GM12878 (cell line): Measurements from ENCODE around the gene MED13L. TPM values are rescaled to one million over a fixed set of nuclear protein-coding genes. Genes with fewer than 3 reads are reported as not detected.

Experiments
- ATAC-seq: fragments of 200-7000 bp; cut with Tn5 transposase; 3 replicates; pipeline ENCODE4 v1.9.1; 2020; ENCODE audit warnings: mild to moderate bottlenecking, moderate library complexity
- BruUV-seq: library from RNA; stranded (reverse); fragments of 400-500 nt; replicated peaks from 2 replicates; lab custom pipeline; 2021; lab: Mats Ljungman, UMichigan
- CTCF ChIA-PET: fragments of 300-600 bp; sonication (Branson Sonifier 250); formaldehyde crosslinking; extraction: SDS; loops from one replicate; lab custom pipeline; 2021; ENCODE audit warnings: inconsistent platforms; lab: Yijun Ruan, JAX
- POLR2A ChIA-PET: fragments of 350-600 bp; formaldehyde crosslinking; extraction: SDS; loops from one replicate; lab custom pipeline; 2021; ENCODE audit warnings: inconsistent platforms; lab: Charles Lee
- RAD21 ChIA-PET: fragments of 300-600 bp; sonication (Branson Sonifier 250); formaldehyde crosslinking; loops from one replicate; lab custom pipeline; 2023; ENCODE audit warnings: antibody characterized with exemption; ENCODE audit not compliant: unreplicated experiment; lab: Charles Lee
- SMC1A ChIA-PET: fragments of 300-600 bp; sonication (Branson Sonifier 250); formaldehyde crosslinking; loops from one replicate; lab custom pipeline; 2023; ENCODE audit not compliant: unreplicated experiment, uncharacterized antibody; lab: Charles Lee
- DNase-seq: peaks from one replicate; pipeline ENCODE4 v3.0.0-alpha.2; 2011; ENCODE audit warnings: low read depth, low spot score
- FAIRE-seq: peaks from 3 replicates; lab custom pipeline; 2011; peaks lifted over from hg19 to GRCh38; lab: Jason Lieb, UNC
- H2AFZ ChIP-seq: 2 replicates; pipeline ENCODE4 v1.6.0; 2011; ENCODE audit warnings: low read depth, low read length, control low read depth; ENCODE audit not compliant: control insufficient read depth
- H3K27ac ChIP-seq: 2 replicates; pipeline ENCODE4 v1.5.1; 2011; ENCODE audit warnings: control low read depth; ENCODE audit not compliant: control insufficient read depth, insufficient read depth
- H3K27me3 ChIP-seq, 2 experiments: replicated peaks in 1 of 2; 2 replicates each; pipeline versions ENCODE4 v1.6.0 to v1.6.1; 2011; ENCODE audit warnings: low read length in 1 of 2; ENCODE audit not compliant: control insufficient read depth in 2 of 2, insufficient read depth in 2 of 2
- H3K36me3 ChIP-seq, 2 experiments: 2 replicates each; pipeline ENCODE4 v1.5.1; 2011; ENCODE audit warnings: low read length in 1 of 2; ENCODE audit not compliant: control insufficient read depth in 2 of 2, insufficient read depth in 2 of 2
- H3K4me1 ChIP-seq: 2 replicates; pipeline ENCODE4 v1.6.1; 2011; ENCODE audit warnings: mild to moderate bottlenecking, low read length, moderate library complexity, mixed read lengths; ENCODE audit not compliant: control insufficient read depth, insufficient read depth
- H3K4me2 ChIP-seq: 2 replicates; pipeline ENCODE4 v1.6.0; 2011; ENCODE audit warnings: control low read depth; ENCODE audit not compliant: control insufficient read depth, insufficient read depth
- H3K4me3 ChIP-seq: fragments of 200-600 bp; sonication (generic); 2 replicates; pipeline ENCODE4 v1.5.1; 2016
- H3K79me2 ChIP-seq: 2 replicates; pipeline ENCODE4 v1.6.0; 2011; ENCODE audit warnings: low read length; ENCODE audit not compliant: control insufficient read depth, insufficient read depth
- H3K9ac ChIP-seq: 2 replicates; pipeline ENCODE4 v1.8.0; 2011; ENCODE audit warnings: low read length, control low read depth, mixed read lengths; ENCODE audit not compliant: control insufficient read depth, insufficient read depth
- H3K9me3 ChIP-seq: replicated peaks from 3 replicates; pipeline ENCODE4 v1.5.1; 2011; ENCODE audit warnings: mild to moderate bottlenecking, low read length; ENCODE audit not compliant: control insufficient read depth, insufficient read depth
- H4K20me1 ChIP-seq: 2 replicates; pipeline ENCODE4 v1.6.0; 2011; ENCODE audit not compliant: control insufficient read depth, insufficient read depth
- ESRRA ChIP-seq: IDR thresholded peaks from 2 replicates; pipeline ENCODE4 v1.6.1; 2012; ENCODE audit warnings: mild to moderate bottlenecking, low read length, improper control_type of control experiment
- EZH2 ChIP-seq: IDR thresholded peaks from 2 replicates; pipeline ENCODE4 v1.6.1; 2012; ENCODE audit warnings: low read depth, mild to moderate bottlenecking, control low read depth, inconsistent platforms, low read length, borderline replicate concordance; ENCODE audit not compliant: control insufficient read depth
- FOS ChIP-seq: IDR thresholded peaks from 3 replicates; pipeline ENCODE4 v1.6.1; 2011; ENCODE audit warnings: borderline replicate concordance; ENCODE audit not compliant: insufficient read length; ENCODE audit errors: extremely low read depth
- IKZF1 ChIP-seq: fragments of 450-650 bp; conservative IDR thresholded peaks from 2 replicates; pipeline ENCODE4 v1.6.1; 2017; ENCODE audit warnings: antibody characterized with exemption, mild to moderate bottlenecking
- KDM1A ChIP-seq: fragments of 200-600 bp; sonication (generic); IDR thresholded peaks from 2 replicates; pipeline ENCODE4 v1.6.1; 2016; ENCODE audit warnings: borderline replicate concordance
- MTA2 ChIP-seq: fragments of 450-650 bp; IDR thresholded peaks from 2 replicates; pipeline ENCODE4 v1.6.1; 2016; ENCODE audit warnings: low read depth, mild to moderate bottlenecking, moderate library complexity
- NR2C2 ChIP-seq: IDR thresholded peaks from 2 replicates; pipeline ENCODE4 v1.6.1; 2011; ENCODE audit warnings: borderline replicate concordance, low read depth; ENCODE audit not compliant: control insufficient read depth, insufficient read length
- NRF1 ChIP-seq: conservative IDR thresholded peaks from 2 replicates; pipeline ENCODE4 v1.6.1; 2011; ENCODE audit warnings: mild to moderate bottlenecking, low read depth, low read length, improper control_type of control experiment
- SPI1 ChIP-seq: IDR thresholded peaks from 2 replicates; pipeline ENCODE4 v1.6.1; 2011; ENCODE audit warnings: low read depth, mild to moderate bottlenecking, low read length, moderate library complexity, borderline replicate concordance; ENCODE audit not compliant: insufficient read depth
- TARDBP ChIP-seq: IDR thresholded peaks from 2 replicates; pipeline ENCODE4 v1.6.1; 2016; ENCODE audit warnings: borderline replicate concordance
- USF2 ChIP-seq: IDR thresholded peaks from 2 replicates; pipeline ENCODE4 v1.6.1; 2011; ENCODE audit warnings: low read depth, low read length, improper control_type of control experiment, borderline replicate concordance
- ZNF217 ChIP-seq: fragments of 450-650 bp; IDR thresholded peaks from 2 replicates; pipeline ENCODE4 v1.6.1; 2017; ENCODE audit warnings: antibody characterized with exemption, mild to moderate bottlenecking
- WGBS: methylation state at CpG from one replicate; pipeline ENCODE4 v1.1.6; 2016; ENCODE audit warnings: low lambda C conversion rate; ENCODE audit not compliant: insufficient replicate concordance, insufficient coverage; ENCODE audit errors: missing lambda C conversion rate; 5-methylcytosine and 5-hydroxymethylcytosine counted together
- in situ Hi-C: fragments of 300-500 bp; cut with MboI; formaldehyde crosslinking; loops from 9 replicates; pipeline ENCODE4 v1.14.3; 2018; ENCODE audit warnings: mixed read lengths
- intact Hi-C: fragments of 100-400 bp; cut with micrococcal nuclease; formaldehyde crosslinking; loops from one replicate; pipeline ENCODE4 v1.14.2; 2022; ENCODE audit not compliant: unreplicated experiment
- polyA plus RNA-seq, 11 experiments: library from polyadenylated mRNA; depleted of rRNA in 4 of 11; unstranded in 6 of 11; stranded (reverse) in 5 of 11; fragments of >200 nt; fragmentation: Nextera tagmentation in 4 of 11; fragmentation: Illumina TruSeq in 1 of 11; extraction: Ambion mirVana in 4 of 11; extraction: Trizol in 1 of 11; gene quantifications; 1 replicate in 1 of 11; 2 replicates in 10 of 11; pipeline versions ENCODE4 v1.2.1 to v1.2.3, GENCODE V29; 2011 to 2016; ENCODE audit warnings: inconsistent platforms in 2 of 11, missing spikeins in 2 of 11, low read depth in 1 of 11
- total RNA-seq, 4 experiments: library from RNA; depleted of rRNA in 3 of 4; stranded (reverse); fragments of >200 nt in 3 of 4; fragmentation: Illumina TruSeq in 1 of 4; extraction: Trizol in 1 of 4; gene quantifications; 2 replicates each; pipeline versions ENCODE4 v1.2.1 to v1.2.3, GENCODE V29; 2013 to 2021
- TF ChIP-seq, protein P1 (sequence below): fragments of 450-650 bp; IDR thresholded peaks from 2 replicates; pipeline ENCODE4 v1.6.1; 2016; ENCODE audit warnings: mild to moderate bottlenecking

The MED13L gene
- total and polyA plus RNA-seq, 10 of the 15 experiments (the other 5 are each of a cell fraction or from before 2014, with no cell fraction given): 3.7 to 30.1 (median 9.1) TPM

- TF ChIP-seq ZNF217: no peak
- no peak for TF ChIP-seq KDM1A
- TF ChIP-seq NRF1: no peak
- no peak for TF ChIP-seq FOS
- TF ChIP-seq ESRRA: no peak
- TF ChIP-seq SPI1: peak; percentile 51; the same call in 1 of the 2 replicates
- TF ChIP-seq IKZF1: no peak
- no peak for TF ChIP-seq TARDBP
- TF ChIP-seq, protein P1, sequence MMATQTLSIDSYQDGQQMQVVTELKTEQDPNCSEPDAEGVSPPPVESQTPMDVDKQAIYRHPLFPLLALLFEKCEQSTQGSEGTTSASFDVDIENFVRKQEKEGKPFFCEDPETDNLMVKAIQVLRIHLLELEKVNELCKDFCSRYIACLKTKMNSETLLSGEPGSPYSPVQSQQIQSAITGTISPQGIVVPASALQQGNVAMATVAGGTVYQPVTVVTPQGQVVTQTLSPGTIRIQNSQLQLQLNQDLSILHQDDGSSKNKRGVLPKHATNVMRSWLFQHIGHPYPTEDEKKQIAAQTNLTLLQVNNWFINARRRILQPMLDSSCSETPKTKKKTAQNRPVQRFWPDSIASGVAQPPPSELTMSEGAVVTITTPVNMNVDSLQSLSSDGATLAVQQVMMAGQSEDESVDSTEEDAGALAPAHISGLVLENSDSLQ: peak; percentile 60
- TF ChIP-seq MTA2: no peak
- no peak for TF ChIP-seq USF2
- TF ChIP-seq EZH2: no peak
- TF ChIP-seq NR2C2: no peak
- no peak overlapping the region for H3K27ac ChIP-seq
- ChIA-PET RAD21 (no interaction called here), SMC1A (no interaction called here), POLR2A (no interaction called here), CTCF (interaction anchor here (0.6 to 2.0 kb wide), 6 partner anchors 9 to 1321 kb away, joined by 3 to 9 read pairs (median 4); no protein-coding TSS in a partner anchor)
- H4K20me1 ChIP-seq: no peaks in the 10 kb centered on the region
- in situ Hi-C loops (no loop called here), intact Hi-C loops (no loop called here)
- H3K4me2 ChIP-seq: no peak overlapping the region
- H3K9me3 ChIP-seq: no peaks in the 10 kb centered on the region
- H3K36me3 ChIP-seq: peaks cover 2 to 8% of the 10 kb centered on the region in 2 experiments; a peak in 3 of 4 replicates
- H3K4me1 ChIP-seq: no peaks in the 10 kb centered on the region
- no peak for ATAC-seq
- FAIRE-seq: no peak
- no TSS peak for BruUV-seq
- H3K9ac ChIP-seq: no peak overlapping the region
- H2AFZ ChIP-seq: no peak overlapping the region
- H3K4me3 ChIP-seq: no peak overlapping the region
- H3K27me3 ChIP-seq: no peaks in the 10 kb centered on the region
- DNase-seq: no peak
- WGBS: 71% methylated on average over 8 of the region's 8 CpGs
- H3K79me2 ChIP-seq: no peaks in the 10 kb centered on the region
Observed at GRCh38 chr12:115988625-115989563, 288.6 kb downstream of the MED13L start.
